Upper lobe of left lung (tissue), 4 donors: ENCODE measurements around the gene GPR15LG.

ENCODE experiments used
- EP300 ChIP-seq, 4 donors: sonication (generic); formaldehyde crosslinking; IDR thresholded peaks; one replicate each; pipeline ENCODE4 v1.5.1; 2017; ENCODE audit warnings: antibody characterized with exemption in 4 of 4, control low read depth in 2 of 4
- POLR2A ChIP-seq, 4 donors: fragments of 450-650 bp; IDR thresholded peaks; one replicate each; pipeline ENCODE4 v1.5.1; 2016 to 2017; ENCODE audit warnings: antibody characterized with exemption in 4 of 4, mild to moderate bottlenecking in 2 of 4
- POLR2AphosphoS5 ChIP-seq, 2 donors: sonication (generic); formaldehyde crosslinking; IDR thresholded peaks; one replicate each; pipeline ENCODE4 v1.5.1; 2017; ENCODE audit warnings: antibody characterized with exemption in 2 of 2
- TF ChIP-seq, protein P1 (sequence below), 6 experiments: fragments of 450-650 bp in 4 of 6; fragments of 200-600 bp in 2 of 6; sonication (generic) in 2 of 6; IDR thresholded peaks; one replicate each; pipeline ENCODE4 v1.5.1; 2016 to 2019; ENCODE audit warnings: antibody characterized with exemption in 6 of 6

GRCh38 chr10:84195044-84195830 is 21.6 kb downstream of the GPR15LG start:
- TF ChIP-seq, protein P1, sequence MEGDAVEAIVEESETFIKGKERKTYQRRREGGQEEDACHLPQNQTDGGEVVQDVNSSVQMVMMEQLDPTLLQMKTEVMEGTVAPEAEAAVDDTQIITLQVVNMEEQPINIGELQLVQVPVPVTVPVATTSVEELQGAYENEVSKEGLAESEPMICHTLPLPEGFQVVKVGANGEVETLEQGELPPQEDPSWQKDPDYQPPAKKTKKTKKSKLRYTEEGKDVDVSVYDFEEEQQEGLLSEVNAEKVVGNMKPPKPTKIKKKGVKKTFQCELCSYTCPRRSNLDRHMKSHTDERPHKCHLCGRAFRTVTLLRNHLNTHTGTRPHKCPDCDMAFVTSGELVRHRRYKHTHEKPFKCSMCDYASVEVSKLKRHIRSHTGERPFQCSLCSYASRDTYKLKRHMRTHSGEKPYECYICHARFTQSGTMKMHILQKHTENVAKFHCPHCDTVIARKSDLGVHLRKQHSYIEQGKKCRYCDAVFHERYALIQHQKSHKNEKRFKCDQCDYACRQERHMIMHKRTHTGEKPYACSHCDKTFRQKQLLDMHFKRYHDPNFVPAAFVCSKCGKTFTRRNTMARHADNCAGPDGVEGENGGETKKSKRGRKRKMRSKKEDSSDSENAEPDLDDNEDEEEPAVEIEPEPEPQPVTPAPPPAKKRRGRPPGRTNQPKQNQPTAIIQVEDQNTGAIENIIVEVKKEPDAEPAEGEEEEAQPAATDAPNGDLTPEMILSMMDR (IDR thresholded peaks at IDR 0.05): no peak
- TF ChIP-seq POLR2A (IDR thresholded peaks at IDR 0.05): no peak
- TF ChIP-seq POLR2AphosphoS5 (IDR thresholded peaks at IDR 0.05): no peak
- no peak for TF ChIP-seq EP300 (IDR thresholded peaks at IDR 0.05)
